Bronchus fibroblast of lung (primary cell): ENCODE data around the gene CDKN2B. TPM values are rescaled to one million over a fixed set of nuclear protein-coding genes. Genes with fewer than 3 reads are reported as not detected.

Experiments used
- total RNA-seq: library from RNA; depleted of rRNA; stranded (reverse); fragments of >200 nt; gene quantifications from 2 replicates; pipeline ENCODE4 v1.2.3, GENCODE V29; 2015

CDKN2B gene, protein sequence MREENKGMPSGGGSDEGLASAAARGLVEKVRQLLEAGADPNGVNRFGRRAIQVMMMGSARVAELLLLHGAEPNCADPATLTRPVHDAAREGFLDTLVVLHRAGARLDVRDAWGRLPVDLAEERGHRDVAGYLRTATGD
- total RNA-seq: 9.6 and 10.4 TPM in 2 replicates

DNA sequence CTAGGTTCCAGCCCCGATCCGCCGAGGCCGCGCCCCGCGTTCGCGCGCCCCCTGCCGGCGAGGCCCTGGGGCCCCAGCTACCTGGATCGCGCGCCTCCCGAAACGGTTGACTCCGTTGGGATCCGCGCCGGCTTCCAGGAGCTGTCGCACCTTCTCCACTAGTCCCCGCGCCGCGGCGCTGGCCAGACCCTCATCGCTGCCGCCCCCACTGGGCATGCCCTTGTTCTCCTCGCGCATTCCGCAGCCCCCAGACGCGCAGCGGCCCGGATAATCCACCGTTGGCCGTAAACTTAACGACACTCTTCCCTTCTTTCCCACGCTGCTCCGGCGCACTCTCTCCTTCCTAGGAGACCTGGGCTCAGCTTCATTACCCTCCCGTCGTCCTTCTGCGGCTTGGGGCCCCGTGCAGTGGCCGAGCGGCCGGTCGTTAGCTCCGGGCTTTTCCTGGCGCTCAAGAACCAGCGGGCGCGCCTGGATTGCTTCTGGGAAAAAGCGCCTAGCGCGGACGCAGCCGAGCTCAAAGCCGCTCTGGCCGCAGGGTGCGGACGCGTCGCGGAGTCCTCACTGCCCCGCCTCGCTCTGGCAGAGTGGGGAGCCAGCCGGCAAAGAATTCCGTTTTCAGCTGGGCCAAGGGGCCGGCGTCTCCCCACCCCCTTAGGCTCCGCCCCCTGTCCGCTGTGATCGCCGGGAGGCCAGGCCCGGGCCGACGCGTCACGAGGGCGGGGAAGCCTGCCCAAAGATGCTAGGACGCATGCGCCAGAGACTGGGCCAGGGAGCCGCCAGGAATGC lies at the start of gene CDKN2B:
TSS of gene CDKN2B (minus strand) at position 589 of the 789 bp plus-strand sequence. CDS start at position 237, 352 bp downstream.

DNA sequence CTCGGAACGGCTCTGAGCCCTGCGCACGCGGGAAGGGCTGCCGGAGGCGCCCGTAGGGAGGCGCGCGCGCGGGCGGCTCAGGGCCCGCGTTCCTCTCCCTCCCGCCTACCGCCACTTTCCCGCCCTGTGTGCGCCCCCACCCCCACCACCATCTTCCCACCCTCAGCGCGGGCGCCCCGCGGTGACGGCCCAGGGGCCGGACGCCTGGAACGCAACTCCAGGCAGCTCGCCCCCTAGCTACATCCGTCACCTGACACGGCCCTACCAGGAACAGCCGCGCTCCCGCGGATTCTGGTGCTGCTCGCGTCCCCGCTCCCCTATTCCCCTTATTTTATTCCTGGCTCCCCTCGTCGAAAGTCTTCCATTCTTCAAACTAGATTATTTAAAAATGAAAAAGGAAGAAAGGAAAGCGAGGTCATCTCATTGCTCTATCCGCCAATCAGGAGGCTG lies 14.5 kb downstream of the CDKN2B start, which contains the start of gene CDKN2B-AS1:
TSS of gene CDKN2B-AS1 (plus strand) at position 236 of the 450 bp plus-strand sequence.

DNA sequence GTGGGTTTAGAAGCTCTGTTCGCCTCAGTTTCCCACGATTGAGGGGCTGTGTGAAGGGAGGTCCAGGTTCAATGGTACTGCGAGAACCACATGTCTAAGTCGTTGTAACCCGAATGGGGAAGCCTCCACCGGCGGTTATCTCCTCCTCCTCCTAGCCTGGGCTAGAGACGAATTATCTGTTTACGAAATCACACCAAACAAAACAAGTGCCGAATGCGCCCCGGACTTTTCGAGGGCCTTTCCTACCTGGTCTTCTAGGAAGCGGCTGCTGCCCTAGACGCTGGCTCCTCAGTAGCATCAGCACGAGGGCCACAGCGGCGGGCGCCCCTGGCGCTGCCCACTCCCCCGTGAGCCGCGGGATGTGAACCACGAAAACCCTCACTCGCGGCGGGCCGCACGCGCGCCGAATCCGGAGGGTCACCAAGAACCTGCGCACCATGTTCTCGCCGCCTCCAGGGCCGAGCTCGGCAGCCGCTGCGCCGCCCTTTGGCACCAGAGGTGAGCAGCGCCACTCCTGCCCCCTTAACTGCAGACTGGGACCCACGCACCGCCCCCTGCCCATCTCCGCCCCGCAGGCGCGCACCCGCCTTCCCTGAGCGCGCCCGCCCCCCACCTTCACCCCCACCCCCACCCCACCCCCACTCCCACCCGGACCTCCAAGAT lies 15.1 kb downstream of the CDKN2B start, which contains the start of gene CDKN2A:
TSS of gene CDKN2A (minus strand) at position 500 of the 663 bp plus-strand sequence.

Other genes starting within 250 kb of the CDKN2B start
- 17.8 and 24.2 TPM in 2 replicates for gene MTAP, start 206.7 kb downstream of the CDKN2B start, total RNA-seq
- gene CDKN2A, start 14.9 kb downstream of the CDKN2B start, total RNA-seq: 5.7 and 10.0 TPM in 2 replicates
- gene CDKN2B-AS1, start 14.5 kb downstream of the CDKN2B start, total RNA-seq: 0.84 and 0.89 TPM in 2 replicates